Endodermal cell (in vitro differentiated cells): ENCODE measurements around the gene PASK. TPM values are rescaled to one million over a fixed set of nuclear protein-coding genes. Genes with fewer than 3 reads are reported as not detected.

ENCODE experiments used
- DNase-seq: peaks from one replicate; pipeline ENCODE4 v3.0.0-alpha.2; 2017
- H3K27ac ChIP-seq: 2 replicates; pipeline ENCODE4 v1.5.1; 2013; ENCODE audit warnings: mild to moderate bottlenecking, low read depth, low read length, moderate library complexity
- H3K27me3 ChIP-seq: 2 replicates; pipeline ENCODE4 v1.6.1; 2013; ENCODE audit warnings: mild to moderate bottlenecking, low read length, moderate library complexity; ENCODE audit not compliant: insufficient read depth, control insufficient read depth, poor library complexity, severe bottlenecking
- H3K36me3 ChIP-seq: 2 replicates; pipeline ENCODE4 v1.7.0; 2013; ENCODE audit warnings: mild to moderate bottlenecking, low read length, moderate library complexity; ENCODE audit not compliant: control insufficient read depth, insufficient read depth
- H3K4me1 ChIP-seq: one replicate; pipeline ENCODE4 v1.7.0; 2013; ENCODE audit warnings: low read length; ENCODE audit not compliant: control insufficient read depth, insufficient read depth
- H3K4me3 ChIP-seq: 2 replicates; pipeline ENCODE4 v1.5.1; 2013; ENCODE audit warnings: mild to moderate bottlenecking, low read length, moderate library complexity
- H3K9ac ChIP-seq: 2 replicates; pipeline ENCODE4 v1.6.1; 2013; ENCODE audit warnings: mild to moderate bottlenecking, low read length, moderate library complexity; ENCODE audit not compliant: poor library complexity, severe bottlenecking; ENCODE audit errors: extremely low read depth
- H3K9me3 ChIP-seq: 2 replicates; pipeline ENCODE4 v1.6.1; 2013; ENCODE audit warnings: mild to moderate bottlenecking, low read length, moderate library complexity; ENCODE audit not compliant: control insufficient read depth
- H3K27ac Mint-ChIP-seq: 2 replicates; pipeline ENCODE4 v1.8.0; 2020; ENCODE audit warnings: mixed read lengths
- H3K27me3 Mint-ChIP-seq: 2 replicates; pipeline ENCODE4 v1.8.0; 2021; ENCODE audit warnings: mild to moderate bottlenecking, mixed read lengths; ENCODE audit not compliant: insufficient read depth
- H3K36me3 Mint-ChIP-seq: 2 replicates; pipeline ENCODE4 v1.8.0; 2020; ENCODE audit warnings: low read depth, mixed read lengths
- H3K4me1 Mint-ChIP-seq: 2 replicates; pipeline ENCODE4 v1.8.0; 2020; ENCODE audit warnings: mixed read lengths
- H3K4me3 Mint-ChIP-seq: 2 replicates; pipeline ENCODE4 v1.8.0; 2020; ENCODE audit warnings: mild to moderate bottlenecking, moderate library complexity, mixed read lengths
- H3K9me3 Mint-ChIP-seq: 2 replicates; pipeline ENCODE4 v1.8.0; 2020; ENCODE audit warnings: mild to moderate bottlenecking, mixed read lengths
- WGBS, 2 experiments: methylation state at CpG; one replicate each; pipeline versions ENCODE4 v1.1.5 to v1.1.7; 2013; ENCODE audit warnings: missing lambda C conversion rate in 2 of 2, mixed read lengths in 1 of 2; ENCODE audit not compliant: insufficient coverage in 1 of 2, insufficient read length in 1 of 2; 5-methylcytosine and 5-hydroxymethylcytosine counted together
- total RNA-seq, 2 donors: library from RNA; stranded (reverse); fragmentation: NEBNext Ultra II Directional in 1 of 2; extraction: Animal tissue kit (Norgen Biotek cat#: 25700) in 1 of 2; gene quantifications; 2 replicates in 1 of 2; 3 replicates in 1 of 2; pipeline ENCODE4 v1.2.1, GENCODE V29; 2021
- TF ChIP-seq, protein P1 (sequence below): fragments of 200-600 bp; sonication (generic); conservative IDR thresholded peaks from 2 replicates; pipeline ENCODE4 v1.5.0; 2021; ENCODE audit warnings: antibody characterized with exemption, mild to moderate bottlenecking

Gene PASK
- total RNA-seq, 2 donors from 2014 or later: 76.5 to 94.5 TPM

DNA sequence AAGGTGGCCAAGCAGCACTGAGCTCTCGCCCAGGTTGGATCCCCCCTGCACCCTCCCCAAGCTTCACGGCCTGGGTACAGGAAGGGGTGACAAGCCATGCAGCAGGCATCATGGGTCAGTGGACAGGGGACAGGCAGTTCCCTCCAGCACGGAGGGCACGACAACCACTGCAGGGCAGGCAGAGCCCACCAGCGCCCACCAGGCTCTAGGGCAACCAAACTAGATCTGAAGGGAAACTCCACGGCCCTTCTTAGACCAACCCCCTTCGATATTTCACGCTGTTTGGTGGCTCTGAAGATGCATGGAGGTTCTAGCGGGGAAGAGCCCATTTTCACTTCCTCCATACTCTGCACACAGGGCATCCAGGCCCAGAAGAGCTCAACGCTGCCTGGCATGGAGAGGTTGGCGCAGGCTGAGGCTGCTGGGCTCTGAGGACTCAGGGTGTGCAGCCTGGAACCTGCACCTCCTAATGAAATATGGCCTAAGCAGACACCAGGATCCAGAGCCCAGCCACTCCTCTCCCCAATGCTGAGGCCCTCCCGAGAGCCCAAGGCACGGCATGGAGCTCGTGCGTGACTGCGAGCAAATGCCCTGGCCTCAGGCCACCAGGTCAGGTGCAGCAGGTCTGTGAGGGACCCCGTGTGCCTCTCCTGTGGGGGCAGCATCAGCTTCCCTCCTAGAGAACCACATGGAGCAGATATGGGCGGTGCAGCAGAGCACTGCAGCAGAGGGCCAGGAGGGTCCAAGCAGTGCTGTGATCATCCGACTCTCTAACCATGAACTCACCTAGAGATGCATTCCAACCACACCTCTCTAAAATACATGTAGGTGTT is 38.4 kb downstream of the PASK start:
- no peaks in the 10 kb centered on the region for H3K4me1 Mint-ChIP-seq
- H3K27me3 Mint-ChIP-seq: no peaks in the 10 kb centered on the region
- Histone ChIP-seq H3K27ac (no peak overlapping the region), H3K27me3 (no peaks in the 10 kb centered on the region), H3K9ac (no peak overlapping the region), H3K36me3 (peaks cover 14% of the 10 kb centered on the region), H3K4me1 (no peaks in the 10 kb centered on the region), H3K9me3 (no peaks in the 10 kb centered on the region), H3K4me3 (no peak overlapping the region)
- H3K4me3 Mint-ChIP-seq: no peak overlapping the region
- no peak for DNase-seq
- TF ChIP-seq, protein P1, sequence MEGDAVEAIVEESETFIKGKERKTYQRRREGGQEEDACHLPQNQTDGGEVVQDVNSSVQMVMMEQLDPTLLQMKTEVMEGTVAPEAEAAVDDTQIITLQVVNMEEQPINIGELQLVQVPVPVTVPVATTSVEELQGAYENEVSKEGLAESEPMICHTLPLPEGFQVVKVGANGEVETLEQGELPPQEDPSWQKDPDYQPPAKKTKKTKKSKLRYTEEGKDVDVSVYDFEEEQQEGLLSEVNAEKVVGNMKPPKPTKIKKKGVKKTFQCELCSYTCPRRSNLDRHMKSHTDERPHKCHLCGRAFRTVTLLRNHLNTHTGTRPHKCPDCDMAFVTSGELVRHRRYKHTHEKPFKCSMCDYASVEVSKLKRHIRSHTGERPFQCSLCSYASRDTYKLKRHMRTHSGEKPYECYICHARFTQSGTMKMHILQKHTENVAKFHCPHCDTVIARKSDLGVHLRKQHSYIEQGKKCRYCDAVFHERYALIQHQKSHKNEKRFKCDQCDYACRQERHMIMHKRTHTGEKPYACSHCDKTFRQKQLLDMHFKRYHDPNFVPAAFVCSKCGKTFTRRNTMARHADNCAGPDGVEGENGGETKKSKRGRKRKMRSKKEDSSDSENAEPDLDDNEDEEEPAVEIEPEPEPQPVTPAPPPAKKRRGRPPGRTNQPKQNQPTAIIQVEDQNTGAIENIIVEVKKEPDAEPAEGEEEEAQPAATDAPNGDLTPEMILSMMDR: no peak
- peaks cover 28% of the 10 kb centered on the region for H3K36me3 Mint-ChIP-seq
- no peaks in the 10 kb centered on the region for H3K9me3 Mint-ChIP-seq
- 91 to 97% methylated on average over 9 to 19 of the region's 19 CpGs for WGBS, 2 experiments
- H3K27ac Mint-ChIP-seq: no peak overlapping the region

DNA sequence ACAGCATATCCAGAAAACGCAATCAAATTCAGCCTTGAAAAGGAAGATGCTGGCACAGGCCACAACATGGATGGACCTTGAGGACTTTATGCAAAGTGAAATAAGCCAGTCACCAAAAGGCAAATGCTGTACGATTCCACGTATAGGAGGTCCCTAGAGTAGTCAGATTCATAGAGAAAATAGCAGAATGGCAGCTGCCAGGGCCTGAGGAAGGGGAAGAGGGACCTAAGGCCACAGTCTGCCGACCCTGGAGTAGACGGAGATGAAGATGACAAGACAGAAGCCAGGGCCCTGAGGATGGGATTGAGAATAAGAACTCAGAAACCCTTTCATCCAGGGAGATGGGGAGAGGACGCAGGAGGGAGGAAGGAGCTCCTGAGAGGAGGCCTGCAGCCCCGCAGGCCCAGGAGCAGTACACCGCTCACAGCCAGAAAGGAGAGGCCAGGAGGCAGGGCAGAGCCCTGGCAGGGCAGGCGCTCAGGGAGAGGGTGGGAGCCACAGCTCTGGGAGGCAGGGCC is 39.1 kb downstream of the PASK start:
- H3K9ac ChIP-seq: no peak overlapping the region
- no peak overlapping the region for H3K4me3 ChIP-seq
- no peaks in the 10 kb centered on the region for H3K9me3 ChIP-seq
- H3K4me3 Mint-ChIP-seq: no peak overlapping the region
- no peaks in the 10 kb centered on the region for H3K27me3 ChIP-seq
- no peak overlapping the region for H3K27ac ChIP-seq
- peaks cover 14% of the 10 kb centered on the region for H3K36me3 ChIP-seq
- TF ChIP-seq, protein P1: no peak
- H3K27ac Mint-ChIP-seq: no peak overlapping the region
- WGBS, 2 experiments: 88 to 91% methylated on average over 7 to 9 of the region's 9 CpGs
- DNase-seq: no peak
- H3K36me3 Mint-ChIP-seq: peaks cover 26% of the 10 kb centered on the region
- no peaks in the 10 kb centered on the region for H3K4me1 ChIP-seq
- H3K9me3 Mint-ChIP-seq: no peaks in the 10 kb centered on the region
- no peaks in the 10 kb centered on the region for H3K4me1 Mint-ChIP-seq
- H3K27me3 Mint-ChIP-seq: no peaks in the 10 kb centered on the region

DNA sequence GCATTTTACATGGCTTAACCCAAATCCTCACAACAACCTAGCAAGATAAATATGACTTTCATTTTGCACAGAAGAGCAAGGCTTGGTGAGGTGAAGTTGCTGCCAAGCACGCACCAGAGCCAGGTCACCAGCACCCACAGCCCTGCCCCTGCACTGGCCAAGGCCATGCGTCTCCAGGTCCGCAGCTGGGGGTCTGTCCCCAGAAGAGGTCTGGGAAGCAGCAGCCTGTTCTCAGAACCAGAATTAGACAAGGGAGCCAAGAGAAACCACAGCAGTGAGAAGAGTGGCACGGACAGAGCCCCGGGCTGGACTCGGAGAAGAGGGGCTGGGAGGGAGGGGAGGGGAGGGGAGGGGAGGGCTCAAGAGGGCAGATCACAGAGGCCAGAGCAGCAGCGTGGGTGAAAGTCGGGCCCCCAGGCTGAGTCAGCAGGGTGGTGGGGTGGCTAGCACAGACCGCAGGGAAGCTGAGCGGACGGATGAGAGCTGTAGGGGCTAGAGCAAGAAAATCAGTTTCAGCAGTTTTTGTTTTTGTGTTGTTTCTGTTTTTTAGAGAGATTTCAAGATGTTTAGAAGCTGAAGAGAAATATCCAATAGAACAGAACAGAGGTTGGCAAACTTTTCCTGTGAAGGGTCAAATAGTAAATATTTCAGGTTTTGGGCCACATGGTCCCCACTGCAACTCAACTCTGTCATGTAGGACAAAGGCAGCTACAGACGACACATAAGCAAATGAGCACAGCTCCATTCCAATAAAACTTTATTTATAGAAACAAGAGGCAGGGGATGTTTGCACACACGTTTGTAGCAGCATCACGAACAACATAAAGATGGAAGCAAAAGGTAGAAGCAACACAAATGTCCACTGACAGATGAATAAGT is 39.8 kb downstream of the PASK start:
- no peaks in the 10 kb centered on the region for H3K27me3 ChIP-seq
- WGBS, 2 experiments: 90 to 100% methylated on average over 3 to 14 of the region's 14 CpGs
- Mint-ChIP-seq H3K27me3 (no peaks in the 10 kb centered on the region), H3K4me1 (no peaks in the 10 kb centered on the region), H3K36me3 (peaks cover 24% of the 10 kb centered on the region), H3K4me3 (no peak overlapping the region), H3K9me3 (no peaks in the 10 kb centered on the region), H3K27ac (no peak overlapping the region)
- no peak overlapping the region for H3K4me3 ChIP-seq
- TF ChIP-seq, protein P1: no peak
- DNase-seq: peak; percentile 11
- no peaks in the 10 kb centered on the region for H3K9me3 ChIP-seq
- no peaks in the 10 kb centered on the region for H3K4me1 ChIP-seq
- peaks cover 11% of the 10 kb centered on the region for H3K36me3 ChIP-seq
- no peak overlapping the region for H3K9ac ChIP-seq
- no peak overlapping the region for H3K27ac ChIP-seq
